DMS153 treated with DMSO at 0.1 percent for 48 hours (cell line): ENCODE measurements around the gene DNAH2.
A peak's percentile ranks its signal among the peaks of the same experiment; 100 is the strongest.

ENCODE experiments used
- DNase-seq: peaks from one replicate; lab custom pipeline; 2025; ENCODE audit not compliant: unreplicated experiment; lab: John Stamatoyannopoulos, UW

Gene DNAH2

DNA sequence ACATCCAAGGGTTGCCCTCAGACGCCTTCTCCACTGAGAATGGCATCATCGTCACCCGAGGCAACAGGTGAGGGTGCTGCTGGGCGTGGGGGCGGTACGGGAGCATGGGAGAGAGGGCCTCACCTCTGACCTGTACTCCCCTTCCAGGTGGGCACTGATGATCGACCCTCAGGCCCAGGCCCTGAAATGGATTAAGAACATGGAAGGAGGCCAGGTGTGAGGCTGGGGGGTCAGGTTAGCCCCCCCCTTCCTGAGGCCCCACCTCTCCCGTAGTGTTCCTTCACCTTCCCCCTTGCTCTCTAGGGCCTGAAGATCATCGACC is 100.1 kb downstream of the DNAH2 start:
- DNase-seq = no peak

DNA sequence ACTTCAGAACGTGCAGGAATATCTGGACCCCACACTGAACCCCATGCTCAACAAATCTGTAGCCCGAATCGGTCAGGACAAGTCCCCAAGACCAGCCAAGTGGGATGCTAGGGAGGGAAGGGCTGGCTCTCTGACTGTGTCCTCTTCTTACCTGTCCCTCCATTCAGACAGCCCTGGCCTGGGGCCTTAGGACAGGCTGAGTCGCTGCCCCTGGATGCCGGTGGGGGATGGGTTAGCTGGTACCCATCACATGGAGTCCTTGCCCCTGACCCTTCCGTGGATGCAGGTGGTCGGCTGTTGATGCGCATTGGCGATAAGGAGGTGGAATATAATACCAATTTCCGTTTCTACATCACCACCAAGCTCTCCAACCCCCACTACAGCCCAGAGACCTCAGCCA is 100.5 kb downstream of the DNAH2 start:
- DNase-seq = no peak

DNA sequence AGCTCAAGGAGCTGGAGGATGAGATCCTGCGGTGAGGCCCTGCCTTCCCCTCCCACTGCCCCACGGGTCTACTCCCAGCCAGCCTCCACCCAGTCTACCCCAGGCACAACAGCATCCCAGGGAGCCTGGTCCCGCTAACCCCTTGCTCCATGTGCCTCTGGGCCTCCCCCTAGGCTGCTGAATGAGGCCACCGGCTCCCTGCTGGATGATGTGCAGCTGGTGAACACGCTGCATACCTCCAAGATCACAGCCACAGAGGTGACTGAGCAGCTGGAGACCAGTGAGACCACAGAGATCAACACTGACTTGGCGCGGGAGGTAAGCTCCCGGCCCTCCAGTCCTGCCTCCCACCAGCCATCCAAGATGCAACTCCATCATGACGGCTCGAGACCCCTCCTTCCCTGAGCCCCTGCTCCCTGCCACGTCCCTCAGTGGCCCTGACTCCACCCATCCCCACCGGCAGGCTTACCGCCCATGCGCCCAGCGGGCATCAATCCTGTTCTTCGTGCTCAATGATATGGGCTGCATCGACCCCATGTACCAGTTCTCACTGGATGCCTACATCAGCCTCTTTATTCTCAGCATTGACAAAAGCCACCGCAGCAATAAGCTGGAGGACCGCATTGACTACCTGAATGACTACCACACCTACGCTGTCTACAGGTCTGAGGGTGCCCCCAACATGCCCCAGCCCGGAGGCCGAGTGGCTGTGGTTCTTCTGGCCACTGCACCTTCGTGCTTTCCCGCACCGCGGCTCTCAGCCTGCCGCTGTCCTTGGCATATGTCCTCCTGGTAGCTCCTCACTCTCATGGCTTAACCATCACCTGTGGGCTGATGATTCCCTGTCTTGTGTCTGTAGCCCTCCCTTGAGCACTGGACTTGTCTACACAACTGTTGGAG is 101.5 kb downstream of the DNAH2 start:
- no peak for DNase-seq

DNA sequence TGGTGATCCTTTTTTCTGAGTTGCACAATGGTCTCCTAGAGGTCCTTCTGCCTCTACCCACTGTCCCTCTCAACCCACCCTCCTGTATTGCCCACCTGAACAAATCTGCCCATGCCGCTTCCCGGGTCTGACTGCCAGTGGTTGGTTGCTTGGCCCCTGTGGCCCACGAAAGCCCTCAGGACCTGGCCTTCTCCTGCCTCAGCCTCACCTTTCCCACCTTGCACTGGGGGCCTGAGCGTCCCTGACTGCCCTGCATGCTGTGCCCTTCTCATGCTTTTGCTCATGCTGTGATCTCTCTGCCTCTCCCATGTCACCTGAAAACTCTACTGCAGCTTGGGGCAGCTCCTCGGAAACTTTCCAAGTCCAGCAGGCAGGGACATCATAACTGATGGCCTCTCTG is 102.7 kb downstream of the DNAH2 start:
- DNase-seq = no peak

DNA sequence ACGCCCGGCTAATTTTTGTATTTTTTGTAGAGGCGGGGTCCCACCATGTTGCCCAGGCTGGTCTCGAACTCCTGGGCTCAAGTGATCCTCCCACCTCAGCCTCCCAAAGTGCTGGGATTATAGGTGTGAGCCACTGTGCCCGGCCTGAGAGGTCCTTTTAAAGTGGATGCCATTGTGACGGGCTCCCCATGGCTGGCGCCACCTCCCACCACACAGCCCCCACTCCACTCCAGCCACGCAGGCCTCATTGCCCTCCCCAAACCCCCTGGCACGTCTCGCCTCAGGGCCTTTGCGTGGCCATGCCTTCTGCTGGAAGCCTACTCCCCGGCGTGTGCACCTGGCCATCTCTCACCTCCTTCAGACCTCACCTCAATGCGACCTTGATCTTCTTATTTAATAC is 104.6 kb downstream of the DNAH2 start:
- no peak for DNase-seq

DNA sequence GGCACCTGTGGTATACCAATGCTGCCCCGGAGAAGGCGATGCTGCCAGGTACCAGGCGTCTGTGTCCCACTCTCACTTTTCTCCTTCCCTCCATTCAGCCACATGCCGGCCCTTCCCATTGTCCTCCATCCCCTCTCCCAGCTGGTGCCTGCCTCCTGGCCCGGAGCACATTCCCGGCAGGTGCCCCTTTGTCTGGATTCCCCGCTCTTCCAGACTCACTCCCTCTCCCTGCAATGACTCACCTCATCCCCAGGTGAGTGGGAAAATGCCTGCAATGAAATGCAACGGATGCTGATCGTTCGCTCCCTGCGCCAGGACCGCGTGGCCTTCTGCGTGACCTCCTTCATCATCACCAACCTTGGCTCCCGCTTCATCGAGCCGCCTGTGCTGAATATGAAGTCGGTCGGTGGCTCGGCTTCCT is 106.0 kb downstream of the DNAH2 start:
- no peak for DNase-seq

DNA sequence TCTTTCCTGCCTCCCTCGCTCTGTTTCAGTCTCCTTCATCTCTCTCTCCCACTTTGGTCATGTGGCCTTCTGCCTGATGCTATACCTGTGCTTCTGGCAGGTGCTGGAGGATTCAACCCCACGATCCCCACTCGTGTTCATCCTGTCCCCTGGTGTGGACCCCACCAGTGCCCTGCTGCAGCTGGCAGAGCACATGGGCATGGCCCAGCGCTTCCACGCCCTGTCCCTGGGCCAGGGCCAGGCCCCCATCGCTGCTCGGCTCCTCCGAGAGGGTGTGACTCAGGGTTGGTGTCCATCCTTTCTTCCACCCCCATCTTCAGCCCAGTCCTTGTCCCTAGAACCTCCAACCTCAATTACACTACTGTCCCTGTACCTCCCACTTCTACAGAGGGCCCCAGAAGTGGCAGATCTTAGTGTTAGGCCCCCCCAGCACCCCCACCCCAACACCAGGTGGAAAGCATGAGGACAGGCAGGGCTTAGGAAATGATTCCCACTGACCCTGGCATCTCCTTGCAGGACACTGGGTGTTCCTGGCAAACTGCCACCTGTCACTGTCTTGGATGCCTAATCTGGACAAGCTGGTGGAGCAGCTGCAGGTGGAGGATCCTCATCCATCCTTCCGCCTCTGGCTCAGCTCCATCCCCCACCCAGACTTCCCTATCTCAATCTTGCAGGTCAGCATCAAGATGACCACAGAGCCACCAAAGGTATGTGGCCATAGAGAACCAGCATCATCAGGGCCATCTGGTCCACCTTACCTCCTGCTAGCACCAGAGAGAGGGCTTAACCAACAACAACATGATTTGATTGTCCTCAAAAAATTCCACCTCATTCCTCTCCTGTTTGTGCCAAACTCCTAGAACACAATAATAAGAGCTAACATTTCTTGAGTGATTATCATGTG is 106.7 kb downstream of the DNAH2 start:
- DNase-seq = no peak

DNA sequence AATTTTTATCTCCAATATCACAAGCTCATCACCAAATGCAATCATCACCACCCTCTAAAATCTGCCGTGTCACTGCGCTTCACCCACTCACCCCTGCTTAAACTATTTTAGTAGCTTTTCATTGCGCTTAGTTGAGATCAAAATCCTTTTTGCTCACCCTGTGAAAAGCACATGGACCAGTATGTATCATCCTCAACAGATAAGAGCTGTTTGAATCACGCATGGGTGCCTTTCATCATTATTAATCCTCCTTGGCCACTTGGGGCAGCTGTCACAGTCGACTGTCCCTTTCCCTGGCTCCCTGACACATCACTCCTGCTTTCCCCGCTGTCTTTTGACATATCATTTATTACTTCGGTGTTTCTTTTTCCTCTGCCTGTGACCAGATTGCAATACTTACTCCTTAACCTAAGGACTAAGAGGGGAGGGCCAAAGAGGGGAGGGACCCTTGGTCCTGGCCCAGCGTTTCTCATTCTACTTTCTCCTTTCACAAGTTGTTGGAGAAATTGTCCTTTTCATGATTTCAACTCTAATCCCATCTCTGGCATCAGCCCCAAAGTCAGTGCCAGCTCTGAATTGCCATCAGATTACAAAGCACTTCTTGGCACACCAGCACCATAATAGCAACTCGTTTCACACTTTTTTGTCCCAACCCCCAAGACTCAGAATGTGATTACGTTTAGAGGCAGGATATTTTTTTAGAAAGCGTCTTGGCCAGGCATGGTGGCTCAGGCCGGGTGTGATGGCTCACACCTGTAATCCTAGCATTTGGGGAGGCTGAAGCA is 107.9 kb downstream of the DNAH2 start:
- DNase-seq = no peak

DNA sequence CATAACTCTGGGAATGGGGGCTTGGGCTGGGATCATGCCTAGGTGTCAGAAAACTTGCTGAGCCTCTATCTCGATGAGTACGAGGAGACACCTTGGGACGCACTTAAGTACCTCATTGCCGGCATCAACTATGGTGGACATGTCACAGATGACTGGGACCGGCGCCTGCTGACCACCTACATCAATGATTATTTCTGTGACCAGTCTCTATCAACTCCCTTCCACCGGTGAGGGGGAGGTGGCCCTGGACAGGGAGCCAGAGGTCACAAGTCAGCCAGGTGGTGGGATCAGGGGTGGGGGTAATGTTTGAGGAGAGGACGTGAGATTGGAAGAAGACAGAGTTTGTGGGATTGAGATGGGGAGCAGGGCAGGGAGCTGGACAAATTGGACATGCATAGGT is 113.1 kb downstream of the DNAH2 start:
- no peak for DNase-seq

DNA sequence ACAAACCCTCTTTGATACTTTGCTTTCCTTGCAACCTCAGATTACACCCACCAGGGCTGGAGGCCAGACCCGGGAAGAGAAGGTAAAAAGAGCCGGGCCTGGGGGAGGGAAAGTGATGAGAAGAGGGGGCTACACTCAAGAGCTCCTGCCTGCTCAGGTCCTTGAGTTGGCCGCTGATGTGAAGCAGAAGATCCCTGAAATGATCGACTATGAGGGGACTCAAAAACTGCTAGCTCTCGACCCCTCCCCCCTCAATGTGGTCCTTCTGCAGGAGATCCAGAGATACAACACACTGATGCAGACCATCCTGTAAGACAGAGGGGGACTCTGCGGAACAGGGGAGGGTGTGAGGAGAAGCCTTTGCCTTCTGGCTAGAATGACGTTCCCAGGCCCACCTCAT is 113.7 kb downstream of the DNAH2 start:
- no peak for DNase-seq

DNA sequence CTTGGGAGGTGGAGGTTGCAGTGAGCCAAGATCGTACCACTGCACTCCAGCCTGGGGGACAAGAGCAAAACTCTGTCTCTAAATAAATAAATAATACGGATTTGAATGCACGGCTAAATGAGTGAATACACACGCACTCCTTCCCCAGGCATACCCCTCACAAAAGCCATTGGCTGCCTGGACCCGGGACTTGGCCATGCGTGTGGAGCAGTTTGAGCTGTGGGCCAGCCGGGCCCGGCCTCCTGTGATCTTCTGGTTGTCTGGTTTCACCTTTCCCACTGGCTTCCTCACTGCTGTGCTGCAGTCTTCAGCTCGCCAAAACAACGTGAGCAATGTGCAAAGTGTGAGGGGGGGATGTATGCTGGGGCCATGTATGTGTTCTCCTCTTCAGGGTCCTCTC is 114.9 kb downstream of the DNAH2 start:
- no peak for DNase-seq

DNA sequence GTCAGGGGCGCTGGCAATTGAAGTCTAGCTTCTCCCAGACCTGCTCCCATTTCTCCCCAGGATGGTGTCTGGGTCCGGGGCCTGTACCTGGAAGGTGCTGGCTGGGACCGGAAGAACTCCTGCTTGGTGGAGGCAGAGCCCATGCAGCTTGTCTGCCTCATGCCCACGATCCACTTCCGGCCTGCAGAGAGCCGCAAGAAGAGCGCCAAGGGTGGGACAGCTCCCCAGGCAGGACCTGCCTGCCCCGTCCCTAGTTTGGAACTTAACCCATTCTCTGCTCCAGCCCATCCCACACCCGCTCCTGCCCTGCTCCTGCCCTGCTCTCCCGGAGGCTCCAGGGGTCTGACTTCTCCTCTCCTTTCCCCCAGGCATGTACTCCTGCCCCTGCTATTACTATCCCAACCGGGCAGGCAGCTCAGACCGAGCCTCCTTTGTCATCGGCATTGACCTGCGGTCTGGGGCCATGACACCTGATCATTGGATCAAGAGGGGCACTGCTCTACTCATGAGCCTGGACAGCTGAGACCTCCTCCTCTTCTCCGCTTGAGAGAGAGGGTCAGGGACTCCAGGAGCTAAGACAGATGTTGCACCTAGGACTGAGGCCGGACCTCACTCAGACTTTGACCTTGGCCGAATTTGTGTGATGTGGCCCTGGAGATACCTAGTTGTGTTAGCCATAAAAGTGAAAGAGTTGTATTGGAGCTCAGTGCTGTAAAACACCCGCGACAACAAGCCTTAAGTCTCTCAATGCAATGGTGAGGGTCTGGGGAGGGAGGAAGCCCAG is 115.7 kb downstream of the DNAH2 start:
- no peak for DNase-seq

DNA sequence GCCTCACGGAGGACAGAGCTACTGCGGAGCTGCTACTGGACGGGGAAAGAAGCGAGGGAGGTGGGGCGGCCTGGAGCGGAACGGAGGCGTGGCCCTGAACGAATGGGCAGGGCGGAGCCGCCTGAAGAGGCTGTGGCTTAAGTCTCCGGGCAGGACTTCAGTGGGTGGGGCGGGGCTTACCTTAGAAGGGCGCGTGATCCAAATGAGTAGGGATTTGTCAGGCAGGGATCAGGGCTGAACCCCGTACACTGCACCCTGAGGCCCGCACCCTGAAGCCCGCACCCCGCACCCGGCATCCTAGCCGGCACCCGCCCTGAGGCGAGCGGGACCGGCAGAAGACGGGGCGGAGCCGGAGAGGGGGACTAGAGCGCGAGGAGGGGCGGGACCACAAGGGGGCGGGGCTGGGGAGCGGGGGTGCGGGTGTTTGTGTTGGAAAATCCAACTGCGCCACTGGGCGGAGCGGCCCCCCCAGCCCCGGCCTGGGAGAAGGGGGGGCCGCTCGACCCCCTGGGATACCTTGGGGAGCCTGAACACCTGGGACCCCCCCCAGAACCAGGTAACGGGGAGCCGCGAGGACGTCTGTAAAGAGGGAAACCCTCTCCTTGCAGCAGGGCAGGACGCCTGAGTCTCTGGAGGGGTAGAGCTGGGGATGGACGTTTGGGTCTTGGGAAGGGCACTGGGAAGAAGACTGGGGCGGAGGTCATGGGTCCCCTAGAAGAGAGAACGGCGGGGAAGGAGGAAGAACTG is 116.4 kb downstream of the DNAH2 start, which contains the start of gene KDM6B:
TSS of gene KDM6B (plus strand) at position 423 of the 747 bp plus-strand sequence. CDS start 11,338 bp downstream, outside the sequence.
- peak; percentile 27 for DNase-seq

DNA sequence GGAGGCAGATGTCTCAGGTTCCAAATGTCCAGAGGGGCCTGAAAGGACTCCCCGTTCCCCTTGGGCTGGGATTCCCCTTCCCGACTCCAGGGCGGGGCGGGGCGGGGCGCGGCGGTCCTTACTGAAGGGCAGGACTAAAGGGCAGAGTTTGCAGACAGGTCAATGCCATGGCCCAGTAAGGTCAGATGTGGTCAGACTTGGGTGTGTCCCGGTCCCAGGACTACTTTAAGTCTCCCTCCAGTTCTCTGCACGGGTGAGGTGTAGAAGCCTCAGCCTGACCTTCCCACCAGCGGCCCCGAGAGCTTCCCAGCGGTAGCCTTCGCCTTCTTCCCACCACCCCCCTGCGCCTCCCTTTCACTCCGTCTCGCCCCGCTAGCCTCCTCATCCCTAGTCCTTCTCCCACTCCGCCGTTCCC is 117.0 kb downstream of the DNAH2 start:
- no peak for DNase-seq

DNA sequence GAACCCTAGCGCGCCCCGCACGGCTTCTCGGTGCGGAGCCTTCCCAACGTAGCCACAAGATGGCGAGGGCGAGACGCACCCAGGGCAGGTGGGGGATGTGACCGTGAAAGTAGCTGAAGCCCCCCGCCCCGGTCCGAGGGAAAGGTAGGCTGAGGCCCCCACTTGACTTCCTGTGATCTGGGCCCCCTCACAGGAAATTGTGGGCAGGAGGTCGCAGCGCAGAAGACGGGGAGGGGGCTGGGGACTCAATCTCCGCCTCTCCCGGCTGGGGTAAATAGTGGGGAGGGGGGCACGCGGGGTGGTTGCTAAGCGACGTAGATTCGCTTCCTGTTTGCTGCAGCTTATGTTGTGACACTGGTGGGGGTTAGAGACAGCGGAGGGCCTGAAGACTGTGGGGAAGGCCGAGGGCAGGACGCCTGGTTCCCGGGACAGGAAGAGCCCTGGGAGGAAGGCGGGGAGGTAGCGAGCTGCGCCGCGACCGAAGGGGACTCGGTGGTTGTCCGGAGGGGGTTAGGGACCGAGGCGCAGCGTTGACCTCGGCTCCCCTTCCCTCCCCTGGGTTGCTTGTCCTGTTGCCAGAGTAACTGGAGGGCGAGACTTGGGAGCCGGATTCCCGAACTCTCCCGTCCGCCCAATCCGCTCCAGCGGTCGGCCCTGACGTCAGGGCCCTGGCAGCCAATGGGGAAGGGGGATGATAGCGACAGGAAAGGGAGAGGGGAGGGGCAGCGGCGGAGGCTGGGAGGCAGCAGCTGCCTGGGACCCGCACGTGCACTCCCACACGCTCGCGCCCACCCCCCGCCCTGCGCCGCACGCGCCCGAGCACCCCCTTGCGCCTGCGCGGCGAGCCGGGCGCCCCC is 117.6 kb downstream of the DNAH2 start:
- peak; percentile 70 for DNase-seq

DNA sequence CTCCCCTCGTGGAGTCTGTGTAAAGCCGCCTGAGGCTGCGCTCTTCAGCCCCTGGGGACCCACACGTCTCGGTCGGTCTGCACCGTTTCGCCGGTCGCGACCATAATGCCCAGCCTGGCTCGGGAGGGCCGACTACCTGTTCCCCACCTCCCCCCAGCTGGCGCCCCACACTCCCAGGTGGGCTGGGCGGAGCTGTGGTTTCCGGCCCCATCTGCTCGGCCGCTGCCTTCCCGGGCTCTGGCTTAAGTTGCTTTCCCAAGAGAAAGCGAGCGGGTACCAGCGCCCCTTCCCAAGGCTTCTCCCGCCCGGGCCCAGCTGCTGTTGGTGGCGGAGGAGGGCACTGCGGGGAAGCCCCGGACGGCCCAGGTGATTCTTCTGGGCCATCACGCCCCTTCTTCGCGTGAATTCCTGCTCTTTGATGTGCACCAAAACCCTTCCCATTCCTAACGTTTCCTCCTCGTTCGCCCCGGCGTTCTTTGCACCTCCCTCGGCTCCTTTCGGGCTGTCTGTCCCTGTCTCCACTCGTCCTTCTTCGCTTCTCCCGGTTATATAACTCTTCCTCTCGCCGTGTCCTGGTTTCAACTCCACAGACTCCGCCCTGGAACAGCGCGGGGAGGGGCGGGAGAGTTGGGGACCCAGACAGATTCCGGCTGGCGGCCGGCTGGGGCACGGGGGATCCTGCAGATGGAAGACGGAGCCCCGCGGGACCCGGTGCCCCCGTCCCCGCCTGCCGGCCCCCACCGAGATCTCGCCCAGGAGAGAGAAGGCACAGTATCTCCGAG is 118.5 kb downstream of the DNAH2 start:
- DNase-seq = no peak

DNA sequence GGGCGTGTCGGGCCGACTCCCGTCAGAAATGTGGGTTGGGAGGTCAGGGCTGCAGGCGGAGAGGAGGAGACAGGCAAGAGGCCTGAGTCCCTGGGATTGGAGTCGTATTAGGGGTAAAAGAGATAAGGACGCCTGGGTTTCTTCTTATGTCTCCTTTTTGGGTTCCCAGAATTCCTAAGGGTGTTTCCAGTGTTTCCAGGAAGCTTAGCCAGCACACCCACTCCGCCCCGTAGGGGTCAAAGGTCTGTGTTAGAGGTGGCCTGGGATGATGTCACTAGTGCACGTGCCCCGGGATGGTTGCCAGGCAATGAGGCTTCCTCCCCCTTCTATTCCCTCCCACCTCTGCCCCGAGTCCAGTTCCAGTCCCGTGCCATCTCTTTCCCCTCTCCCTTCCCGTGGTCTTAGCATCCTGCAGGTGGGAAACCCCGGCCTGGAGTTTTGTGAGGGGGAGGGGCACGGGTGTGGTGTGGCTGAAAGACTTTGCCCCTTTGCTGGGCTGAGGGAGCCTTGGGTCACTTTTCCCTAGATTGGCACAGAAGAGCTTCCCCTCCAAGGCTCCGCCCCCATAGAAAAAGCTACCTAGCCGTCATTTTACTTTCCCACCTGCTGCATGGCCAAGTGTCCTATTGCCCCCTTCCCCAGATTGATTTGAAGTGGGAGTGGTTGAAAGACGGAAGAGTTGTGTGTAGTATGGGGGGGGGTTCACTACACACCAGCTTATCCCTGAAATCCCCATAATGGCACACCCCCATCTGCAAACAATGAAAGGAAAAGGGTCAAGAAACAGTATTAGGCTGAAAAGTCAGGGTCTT is 119.3 kb downstream of the DNAH2 start:
- DNase-seq = peak; percentile 77
